HepG2 (cell line): ENCODE results near the gene ZDHHC24. TPM values are rescaled to one million over a fixed set of nuclear protein-coding genes. Genes with fewer than 3 reads are reported as not detected.
A peak's percentile ranks its signal among the peaks of the same experiment; 100 is the strongest.
"Not testable (repeated sequence)": the region's sequence is repeated elsewhere in the genome, so short reads cannot be mapped to it uniquely, and the experiment has no call there.

ENCODE experiments used
- ATAC-seq: fragments of 200-7000 bp; cut with Tn5 transposase; 3 replicates; pipeline ENCODE4 v1.9.1; 2020; ENCODE audit warnings: mild to moderate bottlenecking, moderate library complexity
- BruUV-seq: library from RNA; stranded (reverse); fragments of 400-500 nt; replicated peaks from 2 replicates; lab custom pipeline; 2021; lab: Mats Ljungman, UMichigan
- CTCF ChIA-PET: fragments of 300-600 bp; formaldehyde crosslinking; extraction: SDS; loops from one replicate; lab custom pipeline; 2021; ENCODE audit warnings: low total read pairs, inconsistent platforms, low intra/inter-chr PET ratio; lab: Yijun Ruan, JAX
- POLR2A ChIA-PET: fragments of 350-600 bp; sonication (Branson Sonifier 250); formaldehyde crosslinking; loops from one replicate; lab custom pipeline; 2020; ENCODE audit warnings: antibody characterized with exemption, inconsistent platforms; lab: Yijun Ruan, JAX
- DNase-seq: peaks from one replicate; pipeline ENCODE4 v3.0.0-alpha.2; 2015; ENCODE audit warnings: low spot score
- FAIRE-seq: peaks from 3 replicates; lab custom pipeline; 2011; peaks lifted over from hg19 to GRCh38; lab: Jason Lieb, UNC
- H2AFZ ChIP-seq: one replicate; pipeline ENCODE4 v1.6.1; 2011; ENCODE audit warnings: low read length, inconsistent platforms
- H3K27ac ChIP-seq: fragments of 300-600 bp; 3 replicates; pipeline ENCODE4 v1.8.0; 2011; ENCODE audit warnings: mixed run types, mild to moderate bottlenecking, mixed read lengths, low read length, inconsistent platforms; ENCODE audit not compliant: insufficient read depth; ENCODE audit errors: extremely low read length
- H3K27me3 ChIP-seq, 2 experiments: fragments of 200-600 bp in 1 of 2; 2 replicates in 1 of 2; 3 replicates in 1 of 2; pipeline versions ENCODE4 v1.6.0 to v1.8.0; 2011; ENCODE audit warnings: low read length in 2 of 2, mild to moderate bottlenecking in 2 of 2, moderate library complexity in 2 of 2, inconsistent platforms in 1 of 2; ENCODE audit not compliant: insufficient read depth in 2 of 2, control insufficient read depth in 1 of 2
- H3K36me3 ChIP-seq, 2 experiments: fragments of 200-600 bp in 1 of 2; replicated peaks in 1 of 2; 2 replicates in 1 of 2; 3 replicates in 1 of 2; pipeline versions ENCODE4 v1.5.1 to v1.8.0; 2011; ENCODE audit warnings: low read length in 2 of 2, inconsistent platforms in 1 of 2; ENCODE audit not compliant: insufficient read depth in 2 of 2, control insufficient read depth in 1 of 2
- H3K4me1 ChIP-seq: 2 replicates; pipeline ENCODE4 v1.5.1; 2012; ENCODE audit warnings: low read length, inconsistent platforms; ENCODE audit not compliant: insufficient read depth
- H3K4me2 ChIP-seq: 2 replicates; pipeline ENCODE4 v1.6.0; 2011; ENCODE audit warnings: low read depth, low read length, inconsistent platforms
- H3K4me3 ChIP-seq, 3 experiments: fragments of 200-600 bp in 1 of 3; sonication (generic), shearing (Covaris generic) in 1 of 3; replicated peaks in 1 of 3; 2 replicates each; pipeline ENCODE4 v1.5.1; 2011 to 2016; ENCODE audit warnings: low read length in 3 of 3, inconsistent platforms in 2 of 3, low read depth in 2 of 3, mild to moderate bottlenecking in 2 of 3, control low read depth in 1 of 3, mixed read lengths in 1 of 3; ENCODE audit not compliant: insufficient read depth in 1 of 3
- H3K79me2 ChIP-seq: one replicate; pipeline ENCODE4 v1.6.1; 2011; ENCODE audit warnings: low read length, inconsistent platforms; ENCODE audit not compliant: insufficient read depth
- H3K9ac ChIP-seq: 2 replicates; pipeline ENCODE4 v1.6.0; 2011; ENCODE audit warnings: mild to moderate bottlenecking, low read depth, low read length, inconsistent platforms; ENCODE audit not compliant: insufficient read depth
- H3K9me3 ChIP-seq: 2 replicates; pipeline ENCODE4 v1.5.1; 2012; ENCODE audit warnings: mild to moderate bottlenecking, low read length
- H4K20me1 ChIP-seq: 2 replicates; pipeline ENCODE4 v1.6.0; 2011; ENCODE audit warnings: inconsistent platforms, mild to moderate bottlenecking, low read length, moderate library complexity; ENCODE audit not compliant: insufficient read depth
- AGO1 ChIP-seq: fragments of 200-400 bp; formaldehyde crosslinking; IDR thresholded peaks from 2 replicates; pipeline ENCODE4 v1.6.1; 2017; ENCODE audit warnings: mild to moderate bottlenecking, low read depth, low read length, moderate library complexity; ENCODE audit not compliant: poor library complexity, severe bottlenecking
- PITX1 ChIP-seq: sonication (generic); formaldehyde crosslinking; IDR thresholded peaks from 2 replicates; pipeline ENCODE4 v1.5.1; 2020; ENCODE audit warnings: mild to moderate bottlenecking, missing genetic modification reagents
- RXRB ChIP-seq: IDR thresholded peaks from 2 replicates; pipeline ENCODE4 v1.6.1; 2016; ENCODE audit warnings: borderline replicate concordance, missing genetic modification reagents, missing compliant biosample characterization
- ZNF333 ChIP-seq: sonication (generic); formaldehyde crosslinking; IDR thresholded peaks from 2 replicates; pipeline ENCODE4 v1.4.0; 2020; ENCODE audit warnings: mild to moderate bottlenecking, missing genetic modification reagents, borderline replicate concordance
- ZNF335 ChIP-seq: sonication (generic); formaldehyde crosslinking; IDR thresholded peaks from 2 replicates; pipeline ENCODE4 v1.4.0; 2020; ENCODE audit warnings: missing genetic modification reagents
- ZNF547 ChIP-seq: sonication (generic); formaldehyde crosslinking; IDR thresholded peaks from 2 replicates; pipeline ENCODE4 v1.5.1; 2020; ENCODE audit warnings: mild to moderate bottlenecking, missing genetic modification reagents
- WGBS: methylation state at CpG from one replicate; pipeline ENCODE4 v1.1.6; 2017; ENCODE audit warnings: low lambda C conversion rate; 5-methylcytosine and 5-hydroxymethylcytosine counted together
- in situ Hi-C: cut with HindIII; loops from 2 replicates; pipeline ENCODE4 v1.10.0; 2017; ENCODE audit warnings: low pct_unique_long_range_greater_than_20kb; ENCODE audit not compliant: extremely low pct_ligation_motif_present
- intact Hi-C: fragments of 100-400 bp; cut with micrococcal nuclease; formaldehyde crosslinking; loops from one replicate; pipeline ENCODE4 v1.10.0; 2022; ENCODE audit not compliant: unreplicated experiment
- polyA plus RNA-seq, 8 experiments: library from polyadenylated mRNA; depleted of rRNA in 3 of 8; stranded (reverse) in 7 of 8; unstranded in 1 of 8; fragments of >200 nt; fragmentation: Illumina TruSeq in 4 of 8; extraction: Trizol in 4 of 8; gene quantifications; 2 replicates each; pipeline versions ENCODE4 v1.2.1 to v1.2.3, GENCODE V29; 2011 to 2016; ENCODE audit warnings: low read depth in 4 of 8, missing spikeins in 1 of 8, mixed read lengths in 1 of 8; ENCODE audit not compliant: insufficient read depth in 1 of 8
- total RNA-seq, 5 experiments: library from RNA; depleted of rRNA; stranded (reverse); fragments of >200 nt; fragmentation: Illumina TruSeq; extraction: Trizol; gene quantifications; 2 replicates each; pipeline ENCODE4 v1.2.3, GENCODE V29; 2016; ENCODE audit warnings: low read depth in 1 of 5
- TF ChIP-seq, protein P1 (sequence below): sonication (generic); formaldehyde crosslinking; IDR thresholded peaks from 2 replicates; pipeline ENCODE4 v1.4.0; 2020; ENCODE audit warnings: missing genetic modification reagents
- TF ChIP-seq, protein P2 (sequence below): sonication (generic); formaldehyde crosslinking; IDR thresholded peaks from 2 replicates; pipeline ENCODE4 v1.8.0; 2022; ENCODE audit warnings: missing genetic modification reagents, mild to moderate bottlenecking, inconsistent platforms, borderline replicate concordance

Gene ZDHHC24
- total and polyA plus RNA-seq, 2 of the 13 experiments (the other 11 are each of a cell fraction or from before 2014, with no cell fraction given) = 4.3 TPM

- ATAC-seq, H3K9me3 ChIP-seq, H3K4me3 ChIP-seq, POLR2A ChIA-PET, intact Hi-C loops, H4K20me1 ChIP-seq, H3K9ac ChIP-seq, H3K79me2 ChIP-seq, H3K4me1 ChIP-seq, H3K27me3 ChIP-seq, BruUV-seq, H2AFZ ChIP-seq, H3K4me2 ChIP-seq, H3K27ac ChIP-seq, FAIRE-seq, DNase-seq, H3K36me3 ChIP-seq, in situ Hi-C loops, CTCF ChIA-PET: not testable (repeated sequence)
- WGBS = 92% methylated on average over 8 of the region's 8 CpGs
These were observed 5.2 kb downstream of the ZDHHC24 start for GRCh38 chr11:66540598-66540997.

- DNase-seq (no peak), FAIRE-seq (no peak), ATAC-seq (no peak)
- Histone ChIP-seq H3K36me3 (0 out of 5 replicates have a peak, but pooled peaks cover 0 to 3% of the 10 kb centered on the region in 2 experiments), H3K27me3 (no peaks in the 10 kb centered on the region), H3K27ac (no peak overlapping the region), H3K4me1 (peaks cover 3% of the 10 kb centered on the region; the same call in 1 of the 2 replicates), H4K20me1 (no peaks in the 10 kb centered on the region), H3K9ac (no peak overlapping the region), H3K4me3 (no peak overlapping the region), H3K9me3 (no peaks in the 10 kb centered on the region), H3K4me2 (no peak overlapping the region), H2AFZ (no peak overlapping the region), H3K79me2 (no peaks in the 10 kb centered on the region)
- ChIA-PET CTCF (no interaction called here), POLR2A (no interaction called here)
- in situ Hi-C loops = no loop called here
- BruUV-seq = no TSS peak
- TF ChIP-seq ZNF333 (CRISPR knock-in tag) (no peak), RXRB (CRISPR knock-in tag) (no peak), ZNF335 (CRISPR knock-in tag) (no peak), ZNF547 (CRISPR knock-in tag) (no peak), PITX1 (CRISPR knock-in tag) (no peak), AGO1 (peak; percentile 10)
- TF ChIP-seq, protein P1, sequence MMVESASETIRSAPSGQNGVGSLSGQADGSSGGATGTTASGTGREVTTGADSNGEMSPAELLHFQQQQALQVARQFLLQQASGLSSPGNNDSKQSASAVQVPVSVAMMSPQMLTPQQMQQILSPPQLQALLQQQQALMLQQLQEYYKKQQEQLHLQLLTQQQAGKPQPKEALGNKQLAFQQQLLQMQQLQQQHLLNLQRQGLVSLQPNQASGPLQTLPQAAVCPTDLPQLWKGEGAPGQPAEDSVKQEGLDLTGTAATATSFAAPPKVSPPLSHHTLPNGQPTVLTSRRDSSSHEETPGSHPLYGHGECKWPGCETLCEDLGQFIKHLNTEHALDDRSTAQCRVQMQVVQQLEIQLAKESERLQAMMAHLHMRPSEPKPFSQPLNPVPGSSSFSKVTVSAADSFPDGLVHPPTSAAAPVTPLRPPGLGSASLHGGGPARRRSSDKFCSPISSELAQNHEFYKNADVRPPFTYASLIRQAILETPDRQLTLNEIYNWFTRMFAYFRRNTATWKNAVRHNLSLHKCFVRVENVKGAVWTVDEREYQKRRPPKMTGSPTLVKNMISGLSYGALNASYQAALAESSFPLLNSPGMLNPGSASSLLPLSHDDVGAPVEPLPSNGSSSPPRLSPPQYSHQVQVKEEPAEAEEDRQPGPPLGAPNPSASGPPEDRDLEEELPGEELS (CRISPR knock-in tag) = no peak
- TF ChIP-seq, protein P2, sequence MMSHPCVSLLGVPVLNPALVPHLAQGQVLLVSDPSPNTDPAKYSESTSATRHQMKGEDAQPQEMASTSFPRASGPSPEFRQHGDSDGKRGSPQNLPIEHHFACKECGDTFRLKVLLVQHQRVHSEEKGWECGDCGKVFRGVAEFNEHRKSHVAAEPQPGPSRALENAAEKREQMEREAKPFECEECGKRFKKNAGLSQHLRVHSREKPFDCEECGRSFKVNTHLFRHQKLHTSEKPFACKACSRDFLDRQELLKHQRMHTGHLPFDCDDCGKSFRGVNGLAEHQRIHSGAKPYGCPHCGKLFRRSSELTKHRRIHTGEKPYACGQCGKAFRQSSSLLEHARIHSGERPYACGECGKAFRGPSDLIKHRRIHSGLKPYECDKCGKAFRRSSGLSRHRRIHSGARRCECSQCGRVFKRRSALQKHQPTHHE (CRISPR knock-in tag) = no peak
- intact Hi-C loops = no loop called here
- WGBS = 95% methylated on average over 9 of the region's 10 CpGs
These were observed 6.0 kb downstream of the ZDHHC24 start for GRCh38 chr11:66539870-66540213.
